ENCODE data around the gene VTN.

Gene VTN

GRCh38 chr17:28357061-28357900, 12.8 kb downstream of the VTN start, which contains the start of gene POLDIP2:
Gene POLDIP2 (minus strand): TSS chr17:28357527. CDS start chr17:28357448, 79 bp downstream.
- no peak for TF ChIP-seq CTCF (IDR thresholded peaks at IDR 0.05; ENCODE audit: low read depth, low read length, missing control alignments)
- peak; percentile 85 for DNase-seq (ENCODE audit: low read depth)
- peak within 1 kb of the TSS; percentile 95 for H3K4me3 ChIP-seq (ENCODE audit: low read depth, low read length)
- in situ Hi-C loops (cut with HindIII; ENCODE audit: low sequenced_read_pairs): no loop called here

DNA sequence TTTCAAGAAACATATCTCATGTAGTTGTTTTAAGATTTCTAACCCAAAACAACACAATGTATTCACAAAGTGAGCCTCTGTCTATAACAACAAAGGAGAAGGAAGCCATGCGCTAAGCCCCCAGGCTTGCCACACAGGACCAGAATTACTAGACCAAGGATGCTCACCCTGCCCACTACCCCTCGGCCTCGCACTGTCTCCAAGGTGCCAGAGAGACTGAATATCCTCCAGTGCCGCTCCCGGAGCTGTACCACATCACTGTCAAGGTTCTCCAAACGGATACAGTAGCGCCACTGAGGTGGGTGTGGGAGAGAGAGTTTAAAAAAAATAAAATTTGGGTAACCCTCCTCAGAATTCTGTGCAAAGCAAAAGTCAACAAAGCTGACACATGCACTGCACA, 19.8 kb downstream of the VTN start:
- DNase-seq (ENCODE audit: low read depth): no peak
- TF ChIP-seq CTCF (IDR thresholded peaks at IDR 0.05; ENCODE audit: low read depth, low read length, missing control alignments): no peak
- in situ Hi-C loops (cut with HindIII; ENCODE audit: low sequenced_read_pairs): no loop called here
- H3K4me3 ChIP-seq (ENCODE audit: low read depth, low read length): no peak overlapping the region

- H3K4me3 ChIP-seq (ENCODE audit: low read depth, low read length): no peak overlapping the region
- no peak for TF ChIP-seq CTCF (IDR thresholded peaks at IDR 0.05; ENCODE audit: low read depth, low read length, missing control alignments)
- in situ Hi-C loops (cut with HindIII; ENCODE audit: low sequenced_read_pairs): no loop called here
- DNase-seq (ENCODE audit: low read depth): no peak
Measured at GRCh38 chr17:28348979-28349378, 21.1 kb downstream of the VTN start.

GRCh38 chr17:28347261-28347891, 22.7 kb downstream of the VTN start:
- in situ Hi-C loops (cut with HindIII; ENCODE audit: low sequenced_read_pairs): no loop called here
- H3K4me3 ChIP-seq (ENCODE audit: low read depth, low read length): no peak overlapping the region
- no peak for TF ChIP-seq CTCF (IDR thresholded peaks at IDR 0.05; ENCODE audit: low read depth, low read length, missing control alignments)
- DNase-seq (ENCODE audit: low read depth): peak; percentile 94

DNA sequence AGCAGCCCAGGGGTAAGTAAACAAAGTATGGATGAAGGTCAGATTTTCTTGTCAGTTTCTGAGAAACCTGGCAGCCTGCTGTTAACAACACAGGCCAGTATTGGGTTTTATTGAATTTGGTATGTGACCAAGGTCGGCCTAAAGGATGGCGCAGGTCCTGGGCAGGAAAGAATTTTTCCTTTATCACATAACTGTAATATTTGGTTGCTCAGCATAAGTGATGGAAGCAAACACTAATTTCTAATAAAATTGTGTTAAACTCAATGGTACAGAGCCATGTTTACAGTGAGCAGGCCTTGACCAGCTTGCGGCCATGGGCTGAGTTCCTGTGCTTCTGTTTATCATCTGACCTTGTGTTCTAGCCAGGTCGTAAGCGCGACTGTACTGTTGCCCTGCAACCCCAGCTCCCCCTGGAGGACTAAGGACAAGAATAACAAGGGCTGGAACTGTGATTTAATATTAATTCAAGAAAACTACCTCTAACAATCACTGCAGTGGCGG, 23.3 kb downstream of the VTN start:
- in situ Hi-C loops (cut with HindIII; ENCODE audit: low sequenced_read_pairs): no loop called here
- H3K4me3 ChIP-seq (ENCODE audit: low read depth, low read length): no peak overlapping the region
- DNase-seq (ENCODE audit: low read depth): no peak
- peak; percentile 29 for TF ChIP-seq CTCF (IDR thresholded peaks at IDR 0.05; ENCODE audit: low read depth, low read length, missing control alignments)

GRCh38 chr17:28346199-28346580, 23.9 kb downstream of the VTN start:
- H3K4me3 ChIP-seq (ENCODE audit: low read depth, low read length): no peak overlapping the region
- in situ Hi-C loops (cut with HindIII; ENCODE audit: low sequenced_read_pairs): no loop called here
- peak; percentile 79 for DNase-seq (ENCODE audit: low read depth)
- no peak for TF ChIP-seq CTCF (IDR thresholded peaks at IDR 0.05; ENCODE audit: low read depth, low read length, missing control alignments)
